HG02763 (cell line): ENCODE results near the gene THSD4.

Source experiments
- ATAC-seq: cut with Tn5 transposase; IDR thresholded peaks from one replicate; pipeline ENCODE4 v1.9.1; 2021; ENCODE audit warnings: mild to moderate bottlenecking, moderate library complexity; ENCODE audit not compliant: unreplicated experiment

THSD4 gene

GRCh38 chr15:71808311-71809020, 693.2 kb downstream of the THSD4 start:
- no peak for ATAC-seq

- no peak for ATAC-seq
Observed at GRCh38 chr15:71809346-71809745, 694.1 kb downstream of the THSD4 start.

DNA sequence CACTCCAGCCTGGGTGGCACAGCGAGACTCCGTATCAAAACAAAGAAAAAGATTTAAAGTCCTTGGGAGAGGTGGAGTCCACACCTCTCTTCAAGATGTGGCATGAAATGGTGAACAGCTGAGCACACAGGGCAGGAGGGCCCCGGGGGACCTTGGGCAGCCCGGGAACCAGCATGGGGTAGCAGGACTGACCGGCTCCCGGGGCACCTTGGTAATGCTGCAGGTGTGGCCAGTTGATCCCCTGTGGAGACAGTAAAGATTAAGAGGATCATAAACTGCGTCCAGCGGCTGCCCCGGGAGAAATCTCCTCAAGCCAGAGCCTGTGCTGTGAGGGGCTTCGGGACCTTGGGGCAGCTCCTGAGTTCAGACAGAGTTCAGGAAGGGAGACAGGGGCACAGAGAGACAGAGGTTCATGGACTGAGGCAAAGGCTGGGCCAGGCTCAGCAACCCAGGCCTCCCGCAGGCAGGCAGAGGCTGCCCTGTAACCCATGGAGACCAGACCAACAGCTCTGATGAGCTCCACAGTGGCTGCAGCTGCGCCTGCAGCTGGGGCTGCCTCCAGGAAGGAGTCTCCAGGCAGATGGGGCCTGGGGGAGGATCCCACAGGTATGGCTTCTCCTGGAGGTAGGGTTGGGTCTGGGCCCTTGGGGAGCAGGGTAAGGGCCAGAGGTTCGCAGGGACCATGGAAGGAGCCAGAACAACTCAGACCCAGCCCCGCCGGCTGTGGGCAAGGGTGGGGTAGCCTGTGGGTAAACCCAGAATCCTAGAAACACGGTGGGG, 695.2 kb downstream of the THSD4 start, which contains the start of gene NR2E3:
Gene NR2E3, plus strand, starts transcription at position 299 of the 780 bp plus-strand sequence. Its CDS starts 190 bp downstream, at position 489.
- no peak for ATAC-seq

DNA sequence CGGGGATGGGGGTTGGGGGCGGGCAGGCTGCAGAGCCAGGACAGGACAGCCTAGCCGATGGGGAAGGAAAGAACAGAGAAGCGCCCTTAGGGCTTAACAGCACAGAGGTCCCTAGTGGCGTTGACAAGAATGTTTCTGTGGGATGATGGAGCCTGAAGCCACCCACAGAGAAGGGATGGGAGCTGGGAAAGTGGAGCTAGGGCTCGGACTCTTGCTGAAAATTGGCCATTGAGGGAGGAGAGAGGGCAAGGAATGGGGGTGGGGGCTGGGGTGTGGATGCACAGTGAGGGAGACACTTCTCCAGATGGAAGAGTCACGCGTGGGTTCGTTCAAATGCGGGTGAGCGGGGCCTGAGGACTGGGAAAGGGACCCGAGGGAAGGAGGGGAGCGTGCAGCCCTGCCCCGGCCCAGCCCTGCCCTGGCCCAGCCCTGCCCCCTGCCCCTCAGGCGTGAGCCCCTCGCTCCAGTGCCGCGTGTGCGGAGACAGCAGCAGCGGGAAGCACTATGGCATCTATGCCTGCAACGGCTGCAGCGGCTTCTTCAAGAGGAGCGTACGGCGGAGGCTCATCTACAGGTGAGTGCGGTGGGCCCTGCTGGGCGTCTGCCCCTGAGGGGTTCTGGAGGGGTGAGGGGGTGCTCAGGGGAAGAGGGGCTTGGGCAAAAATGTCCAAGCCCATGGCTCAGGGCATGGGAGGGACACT, 695.9 kb downstream of the THSD4 start:
- ATAC-seq, result no peak

DNA sequence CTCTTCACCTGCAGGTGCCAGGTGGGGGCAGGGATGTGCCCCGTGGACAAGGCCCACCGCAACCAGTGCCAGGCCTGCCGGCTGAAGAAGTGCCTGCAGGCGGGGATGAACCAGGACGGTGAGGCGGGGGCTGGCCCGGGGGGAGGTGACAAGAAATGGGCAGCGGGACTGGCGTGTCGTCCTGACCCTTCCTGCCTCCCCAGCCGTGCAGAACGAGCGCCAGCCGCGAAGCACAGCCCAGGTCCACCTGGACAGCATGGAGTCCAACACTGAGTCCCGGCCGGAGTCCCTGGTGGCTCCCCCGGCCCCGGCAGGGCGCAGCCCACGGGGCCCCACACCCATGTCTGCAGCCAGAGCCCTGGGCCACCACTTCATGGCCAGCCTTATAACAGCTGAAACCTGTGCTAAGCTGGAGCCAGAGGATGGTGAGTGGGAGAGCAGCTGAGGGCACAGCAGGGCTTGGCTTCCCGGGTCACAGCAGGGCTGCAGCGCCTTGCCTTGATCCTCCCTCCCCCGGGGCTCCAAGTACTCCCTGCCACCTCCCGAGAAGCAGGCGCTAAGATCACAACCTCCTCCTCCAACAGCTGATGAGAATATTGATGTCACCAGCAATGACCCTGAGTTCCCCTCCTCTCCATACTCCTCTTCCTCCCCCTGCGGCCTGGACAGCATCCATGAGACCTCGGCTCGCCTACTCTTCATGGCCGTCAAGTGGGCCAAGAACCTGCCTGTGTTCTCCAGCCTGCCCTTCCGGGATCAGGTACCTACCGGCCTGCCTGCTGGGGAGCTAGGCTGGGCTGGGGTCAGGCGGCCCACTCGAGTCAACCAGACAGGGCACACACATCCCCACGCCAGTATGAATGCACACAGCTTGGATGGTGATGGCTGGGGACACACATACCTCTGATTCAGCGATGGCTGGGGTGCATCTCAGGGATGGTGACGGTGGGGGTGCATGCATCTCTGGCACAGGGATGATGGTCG, 696.8 kb downstream of the THSD4 start:
- ATAC-seq, result no peak

DNA sequence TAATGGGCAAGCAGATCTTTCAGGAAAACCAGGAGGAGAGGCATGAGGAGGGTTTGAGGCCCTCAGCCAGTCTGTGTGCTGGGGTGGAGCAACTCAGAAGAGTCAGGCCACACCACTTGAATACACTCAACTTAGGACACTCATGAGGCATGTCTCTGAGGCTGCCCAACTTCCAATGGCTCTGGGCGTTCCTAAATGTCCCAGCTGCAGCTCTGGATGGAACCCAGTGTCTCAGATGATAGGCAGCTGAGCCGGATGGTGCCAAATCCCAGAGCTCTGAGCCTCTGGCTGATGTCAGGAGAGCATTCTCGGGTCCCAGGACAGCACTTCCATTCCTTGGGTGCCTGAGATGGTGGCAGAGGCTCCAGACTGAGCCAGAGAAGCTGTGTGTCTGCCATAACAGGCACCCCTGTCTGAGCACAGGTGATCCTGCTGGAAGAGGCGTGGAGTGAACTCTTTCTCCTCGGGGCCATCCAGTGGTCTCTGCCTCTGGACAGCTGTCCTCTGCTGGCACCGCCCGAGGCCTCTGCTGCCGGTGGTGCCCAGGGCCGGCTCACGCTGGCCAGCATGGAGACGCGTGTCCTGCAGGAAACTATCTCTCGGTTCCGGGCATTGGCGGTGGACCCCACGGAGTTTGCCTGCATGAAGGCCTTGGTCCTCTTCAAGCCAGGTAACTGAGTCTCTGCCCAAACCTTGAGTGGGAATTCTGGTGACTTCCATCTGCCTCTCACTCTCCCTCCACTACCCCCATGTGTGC, 697.9 kb downstream of the THSD4 start:
- no peak for ATAC-seq

DNA sequence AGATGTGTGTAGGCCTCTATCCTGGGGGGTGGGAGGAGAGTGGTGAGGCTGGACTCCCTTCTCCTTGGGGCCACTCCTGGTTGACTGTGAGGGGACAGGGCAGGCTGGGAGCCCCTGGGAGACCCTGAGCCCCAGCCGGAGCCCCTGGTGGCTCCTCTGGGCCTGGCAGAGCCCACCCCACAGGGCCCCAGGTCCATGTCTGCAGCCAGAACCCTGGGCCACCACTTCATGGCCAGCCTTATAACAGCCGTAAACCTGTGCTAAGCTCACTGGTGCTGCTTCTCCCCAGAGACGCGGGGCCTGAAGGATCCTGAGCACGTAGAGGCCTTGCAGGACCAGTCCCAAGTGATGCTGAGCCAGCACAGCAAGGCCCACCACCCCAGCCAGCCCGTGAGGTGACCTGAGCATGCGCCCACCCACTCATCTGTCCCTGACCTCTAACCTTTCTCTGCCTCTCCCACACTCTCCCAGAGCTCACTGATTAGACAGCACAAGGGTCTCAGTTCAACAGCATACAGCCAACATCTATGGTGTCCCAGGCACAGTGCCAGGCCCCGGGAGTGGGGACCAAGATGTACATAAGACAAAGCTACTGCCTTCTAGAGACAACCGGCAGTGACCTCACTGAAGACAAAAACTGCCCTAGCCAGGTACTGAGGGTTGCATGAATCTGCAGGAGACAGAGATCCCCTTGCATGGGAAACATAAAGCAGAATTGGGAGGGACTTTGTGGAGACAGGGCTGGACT, 698.6 kb downstream of the THSD4 start:
- no peak for ATAC-seq

GRCh38 chr15:71815301-71815700, 700.0 kb downstream of the THSD4 start:
- ATAC-seq, result no peak

- ATAC-seq, result no peak
Observed at GRCh38 chr15:71817351-71817750, 702.1 kb downstream of the THSD4 start.

GRCh38 chr15:71820127-71820526, 704.9 kb downstream of the THSD4 start:
- ATAC-seq, result no peak

DNA sequence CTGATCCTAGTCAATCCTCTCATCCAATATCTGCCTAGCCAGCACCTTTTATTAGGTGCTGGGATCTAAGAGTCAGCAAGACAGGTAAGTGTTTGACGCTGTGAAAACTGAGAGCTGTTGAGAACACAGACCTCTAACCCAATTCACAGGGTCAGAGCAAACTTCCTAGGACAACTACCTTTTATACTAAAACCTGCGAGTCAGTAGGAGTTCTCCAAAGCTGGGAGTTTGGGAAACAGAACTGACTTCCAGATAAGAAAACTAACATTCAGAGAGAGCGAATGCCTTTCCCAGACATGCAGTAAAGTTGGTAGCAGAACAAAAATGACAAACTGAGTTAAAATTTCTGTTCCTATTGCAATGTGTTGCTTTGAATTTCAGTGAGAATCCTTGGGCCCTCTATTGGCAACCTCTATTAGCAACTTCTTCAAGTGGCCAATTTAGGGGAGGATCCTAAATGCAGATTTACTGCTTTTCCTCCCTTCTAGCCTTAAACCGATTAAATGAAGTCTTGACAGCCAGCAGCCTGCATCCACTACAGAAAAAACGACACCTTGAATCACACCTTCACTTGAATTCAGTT, 706.4 kb downstream of the THSD4 start:
- no peak for ATAC-seq

GRCh38 chr15:71822890-71823630, 707.8 kb downstream of the THSD4 start:
- ATAC-seq, result no peak

- ATAC-seq, result no peak
Observed at GRCh38 chr15:71823801-71824200, 708.5 kb downstream of the THSD4 start.

GRCh38 chr15:71825021-71825730, 709.9 kb downstream of the THSD4 start:
- ATAC-seq, result no peak

- ATAC-seq, result no peak
Observed at GRCh38 chr15:71826196-71826595, 710.9 kb downstream of the THSD4 start.

- no peak for ATAC-seq
Observed at GRCh38 chr15:71830981-71831380, 715.7 kb downstream of the THSD4 start.
